ENCODE measurements around the gene MANEA. TPM values are rescaled to one million over a fixed set of nuclear protein-coding genes. Genes with fewer than 3 reads are reported as not detected.

MANEA gene
- total RNA-seq, 1 experiment from 2014 or later = 9.6 TPM

- no peak for DNase-seq (ENCODE audit: low spot score)
Observed at GRCh38 chr6:95587989-95588388, 10.7 kb downstream of the MANEA start.

- no peak for DNase-seq (ENCODE audit: low spot score)
Observed at GRCh38 chr6:95589067-95589466, 11.7 kb downstream of the MANEA start.

- no peak for DNase-seq (ENCODE audit: low spot score)
Observed at GRCh38 chr6:95589826-95590570, 12.7 kb downstream of the MANEA start.

GRCh38 chr6:95593025-95593424 lies 15.7 kb downstream of the MANEA start:
- no peak for DNase-seq (ENCODE audit: low spot score)

- DNase-seq (ENCODE audit: low spot score) = no peak
Observed at GRCh38 chr6:95596021-95596420, 18.7 kb downstream of the MANEA start.

- DNase-seq (ENCODE audit: low spot score) = no peak
Observed at GRCh38 chr6:95599706-95600105, 22.4 kb downstream of the MANEA start.

- DNase-seq (ENCODE audit: low spot score) = peak; percentile 0
Observed at GRCh38 chr6:95601133-95601532, 23.8 kb downstream of the MANEA start.

GRCh38 chr6:95614094-95614493 lies 36.8 kb downstream of the MANEA start:
- no peak for DNase-seq (ENCODE audit: low spot score)

- DNase-seq (ENCODE audit: low spot score) = no peak
Observed at GRCh38 chr6:95629551-95629950, 52.2 kb downstream of the MANEA start.

- DNase-seq (ENCODE audit: low spot score) = no peak
Observed at GRCh38 chr6:95636552-95637431, 59.5 kb downstream of the MANEA start.

- no peak for DNase-seq (ENCODE audit: low spot score)
Observed at GRCh38 chr6:95648636-95649035, 71.3 kb downstream of the MANEA start.

- no peak for DNase-seq (ENCODE audit: low spot score)
Observed at GRCh38 chr6:95649451-95649850, 72.1 kb downstream of the MANEA start.

GRCh38 chr6:95654176-95654575 lies 76.8 kb downstream of the MANEA start:
- no peak for DNase-seq (ENCODE audit: low spot score)

GRCh38 chr6:95658886-95659285 lies 81.6 kb downstream of the MANEA start:
- no peak for DNase-seq (ENCODE audit: low spot score)
